CD8-positive, alpha-beta memory T cell (primary cell): Measurements from ENCODE around the gene CPZ. TPM values are rescaled to one million over a fixed set of nuclear protein-coding genes. Genes with fewer than 3 reads are reported as not detected.
"Not testable (repeated sequence)": the region's sequence is repeated elsewhere in the genome, so short reads cannot be mapped to it uniquely, and the experiment has no call there.

Source experiments
- CTCF ChIA-PET: fragments of 350-600 bp; sonication (Branson Sonifier 250); formaldehyde crosslinking; loops from one replicate; lab custom pipeline; 2021; ENCODE audit warnings: antibody characterized with exemption; lab: Charles Lee
- POLR2A ChIA-PET: fragments of 350-600 bp; sonication (Branson Sonifier 250); formaldehyde crosslinking; loops from one replicate; lab custom pipeline; 2021; ENCODE audit warnings: antibody characterized with exemption; lab: Charles Lee
- DNase-seq, 5 donors: peaks; one replicate each; pipeline versions ENCODE4 v3.0.0 to v3.0.0-alpha.2; 2020 to 2022; ENCODE audit warnings: mixed read lengths in 1 of 5
- H3K27ac ChIP-seq: one replicate; pipeline ENCODE4 v1.7.0; 2013; ENCODE audit warnings: low read depth, mild to moderate bottlenecking, low read length, moderate library complexity
- H3K27me3 ChIP-seq: 2 replicates; pipeline ENCODE4 v1.7.0; 2013; ENCODE audit warnings: low read length, mild to moderate bottlenecking; ENCODE audit not compliant: insufficient read depth, poor library complexity, severe bottlenecking
- H3K36me3 ChIP-seq: 2 replicates; pipeline ENCODE4 v1.7.0; 2013; ENCODE audit warnings: mild to moderate bottlenecking, low read length, moderate library complexity; ENCODE audit not compliant: insufficient read depth
- H3K4me1 ChIP-seq: 2 replicates; pipeline ENCODE4 v1.7.0; 2013; ENCODE audit warnings: mild to moderate bottlenecking, low read length, moderate library complexity; ENCODE audit not compliant: insufficient read depth
- H3K4me3 ChIP-seq: 2 replicates; pipeline ENCODE4 v1.7.0; 2013; ENCODE audit warnings: mild to moderate bottlenecking, low read length
- H3K9me3 ChIP-seq: 2 replicates; pipeline ENCODE4 v1.7.0; 2013; ENCODE audit warnings: mild to moderate bottlenecking, low read length
- H3K27ac Mint-ChIP-seq, 8 donors: one replicate each; pipeline ENCODE4 v1.8.0; 2020 to 2021; ENCODE audit warnings: mixed read lengths in 8 of 8, mild to moderate bottlenecking in 6 of 8, inconsistent platforms in 3 of 8, moderate library complexity in 3 of 8
- H3K27me3 Mint-ChIP-seq, 2 donors: one replicate each; pipeline ENCODE4 v1.8.0; 2020 to 2021; ENCODE audit warnings: mixed read lengths in 2 of 2, mild to moderate bottlenecking in 1 of 2, moderate library complexity in 1 of 2
- H3K36me3 Mint-ChIP-seq, 3 donors: one replicate each; pipeline ENCODE4 v1.8.0; 2020 to 2021; ENCODE audit warnings: mixed read lengths in 3 of 3, inconsistent platforms in 1 of 3, mild to moderate bottlenecking in 1 of 3
- H3K4me1 Mint-ChIP-seq, 3 donors: one replicate each; pipeline ENCODE4 v1.8.0; 2020 to 2021; ENCODE audit warnings: mixed read lengths in 3 of 3, inconsistent platforms in 1 of 3, mild to moderate bottlenecking in 1 of 3
- H3K4me3 Mint-ChIP-seq, 7 donors: one replicate each; pipeline ENCODE4 v1.8.0; 2020 to 2021; ENCODE audit warnings: mixed read lengths in 7 of 7, mild to moderate bottlenecking in 6 of 7, moderate library complexity in 4 of 7, inconsistent platforms in 2 of 7
- H3K9me3 Mint-ChIP-seq, 5 donors: one replicate each; pipeline ENCODE4 v1.8.0; 2020 to 2022; ENCODE audit warnings: mixed read lengths in 5 of 5, mild to moderate bottlenecking in 3 of 5, moderate library complexity in 2 of 5, inconsistent platforms in 1 of 5
- polyA plus RNA-seq: library from polyadenylated mRNA; unstranded; fragments of 300-500 nt; fragmentation: Illumina TruSeq; gene quantifications from one replicate; pipeline ENCODE4 v1.2.3, GENCODE V29; 2021
- total RNA-seq, 2 experiments: library from RNA; stranded (reverse); gene quantifications; one replicate each; pipeline ENCODE4 v1.2.3, GENCODE V29; 2021

CPZ gene
- total and polyA plus RNA-seq, 3 experiments from 2014 or later: not detected

GRCh38 chr4:8617486-8618040 is 25.0 kb downstream of the CPZ start:
- no peak overlapping the region for H3K4me3 ChIP-seq
- CTCF ChIA-PET: no interaction called here
- H3K36me3 ChIP-seq: no peaks in the 10 kb centered on the region
- DNase-seq: no peak
- no peak overlapping the region for H3K4me3 Mint-ChIP-seq
- no peaks in the 10 kb centered on the region for H3K36me3 Mint-ChIP-seq
- H3K4me1 Mint-ChIP-seq: no peaks in the 10 kb centered on the region
- no peak overlapping the region for H3K27ac ChIP-seq
- H3K27ac Mint-ChIP-seq: no peak overlapping the region
- H3K9me3 ChIP-seq: no peaks in the 10 kb centered on the region
- peaks cover 0 to 4% of the 10 kb centered on the region in 2 donors for H3K27me3 Mint-ChIP-seq
- H3K4me1 ChIP-seq: no peaks in the 10 kb centered on the region
- POLR2A ChIA-PET: no interaction called here
- H3K27me3 ChIP-seq: no peaks in the 10 kb centered on the region
- no peaks in the 10 kb centered on the region for H3K9me3 Mint-ChIP-seq

GRCh38 chr4:8618421-8618820 is 25.9 kb downstream of the CPZ start:
- H3K4me3 Mint-ChIP-seq: no peak overlapping the region
- ChIA-PET POLR2A (no interaction called here), CTCF (no interaction called here)
- no peaks in the 10 kb centered on the region for H3K4me1 Mint-ChIP-seq
- H3K36me3 Mint-ChIP-seq: no peaks in the 10 kb centered on the region
- no peak for DNase-seq
- H3K27me3 Mint-ChIP-seq: peaks cover 0 to 2% of the 10 kb centered on the region in 2 donors
- Histone ChIP-seq H3K4me1 (no peaks in the 10 kb centered on the region), H3K4me3 (no peak overlapping the region), H3K36me3 (no peaks in the 10 kb centered on the region), H3K27ac (no peak overlapping the region), H3K9me3 (no peaks in the 10 kb centered on the region), H3K27me3 (no peaks in the 10 kb centered on the region)
- no peaks in the 10 kb centered on the region for H3K9me3 Mint-ChIP-seq
- H3K27ac Mint-ChIP-seq: no peak overlapping the region

- no peaks in the 10 kb centered on the region for H3K9me3 Mint-ChIP-seq
These were observed 26.6 kb downstream of the CPZ start for GRCh38 chr4:8618961-8619720.

GRCh38 chr4:8621135-8621534 is 28.6 kb downstream of the CPZ start:
- H3K27ac ChIP-seq, H3K4me1 ChIP-seq, H3K9me3 Mint-ChIP-seq, DNase-seq, H3K9me3 ChIP-seq, H3K27me3 ChIP-seq, H3K27me3 Mint-ChIP-seq, CTCF ChIA-PET, H3K36me3 Mint-ChIP-seq, H3K4me3 ChIP-seq, H3K4me1 Mint-ChIP-seq, H3K4me3 Mint-ChIP-seq, POLR2A ChIA-PET, H3K36me3 ChIP-seq, H3K27ac Mint-ChIP-seq: not testable (repeated sequence)

More at GRCh38 chr4:8618961-8619720, 26.6 kb downstream of the CPZ start:
- CTCF ChIA-PET: no interaction called here
- no peaks in the 10 kb centered on the region for H3K27me3 ChIP-seq
- H3K27ac ChIP-seq: no peak overlapping the region
- H3K4me3 ChIP-seq: no peak overlapping the region
- H3K27me3 Mint-ChIP-seq: peaks cover 0 to 2% of the 10 kb centered on the region in 2 donors
- no peaks in the 10 kb centered on the region for H3K4me1 Mint-ChIP-seq
- H3K36me3 Mint-ChIP-seq: no peaks in the 10 kb centered on the region
- no peak overlapping the region for H3K4me3 Mint-ChIP-seq
- POLR2A ChIA-PET: no interaction called here
- H3K9me3 ChIP-seq: no peaks in the 10 kb centered on the region
- H3K27ac Mint-ChIP-seq: no peak overlapping the region
- H3K4me1 ChIP-seq: no peaks in the 10 kb centered on the region
- DNase-seq: no peak
- H3K36me3 ChIP-seq: no peaks in the 10 kb centered on the region

GRCh38 chr4:8624601-8625272 is 32.2 kb downstream of the CPZ start:
- H3K9me3 ChIP-seq, H3K36me3 ChIP-seq, H3K4me3 ChIP-seq, H3K4me3 Mint-ChIP-seq, H3K27ac ChIP-seq, H3K4me1 Mint-ChIP-seq, H3K4me1 ChIP-seq, H3K27ac Mint-ChIP-seq, H3K27me3 ChIP-seq, H3K27me3 Mint-ChIP-seq, H3K36me3 Mint-ChIP-seq, DNase-seq, CTCF ChIA-PET, POLR2A ChIA-PET, H3K9me3 Mint-ChIP-seq: not testable (repeated sequence)

GRCh38 chr4:8630240-8630905 is 37.8 kb downstream of the CPZ start:
- POLR2A ChIA-PET, H3K9me3 ChIP-seq, CTCF ChIA-PET, H3K27ac ChIP-seq, H3K4me3 Mint-ChIP-seq, H3K4me1 ChIP-seq, H3K4me3 ChIP-seq, H3K27me3 ChIP-seq, H3K4me1 Mint-ChIP-seq, H3K27ac Mint-ChIP-seq, DNase-seq, H3K36me3 ChIP-seq, H3K36me3 Mint-ChIP-seq, H3K27me3 Mint-ChIP-seq, H3K9me3 Mint-ChIP-seq: not testable (repeated sequence)

GRCh38 chr4:8631896-8632295 is 39.3 kb downstream of the CPZ start:
- DNase-seq, H3K27ac ChIP-seq, H3K4me3 ChIP-seq, H3K9me3 Mint-ChIP-seq, H3K27ac Mint-ChIP-seq, CTCF ChIA-PET, POLR2A ChIA-PET, H3K4me3 Mint-ChIP-seq, H3K36me3 ChIP-seq, H3K4me1 Mint-ChIP-seq, H3K36me3 Mint-ChIP-seq, H3K9me3 ChIP-seq, H3K4me1 ChIP-seq, H3K27me3 Mint-ChIP-seq, H3K27me3 ChIP-seq: not testable (repeated sequence)

GRCh38 chr4:8634773-8635172 is 42.2 kb downstream of the CPZ start:
- H3K4me3 Mint-ChIP-seq, POLR2A ChIA-PET, H3K9me3 Mint-ChIP-seq: not testable (repeated sequence)

More at GRCh38 chr4:8634773-8635172, 42.2 kb downstream of the CPZ start:
- H3K36me3 Mint-ChIP-seq, DNase-seq, H3K9me3 ChIP-seq, H3K27ac ChIP-seq, H3K27me3 Mint-ChIP-seq, H3K4me1 Mint-ChIP-seq, H3K36me3 ChIP-seq, H3K27ac Mint-ChIP-seq, H3K27me3 ChIP-seq, H3K4me3 ChIP-seq, CTCF ChIA-PET, H3K4me1 ChIP-seq: not testable (repeated sequence)
